Naive B cell (primary cell): Measurements from ENCODE around the gene ZNF600. TPM values are rescaled to one million over a fixed set of nuclear protein-coding genes. Genes with fewer than 3 reads are reported as not detected.

Experiments
- polyA plus RNA-seq, 6 donors: library from polyadenylated mRNA; unstranded; fragments of 300-500 nt; fragmentation: Illumina TruSeq; gene quantifications; one replicate each; pipeline ENCODE4 v1.2.3, GENCODE V29; 2021; ENCODE audit warnings: low read depth in 6 of 6

ZNF600 gene
- polyA plus RNA-seq, 6 donors from 2014 or later: 8.2 to 21.9 (median 10.6) TPM

Other genes with a start within 250 kb of the ZNF600 start
- gene ZNF701, start 216.5 kb downstream of the ZNF600 start, polyA plus RNA-seq: 10 to 100 TPM; 16.5 to 31.2 (median 18.6) TPM
- 10 to 100 TPM in 5 of 6 donors, 1 to 10 TPM in 1; 6.7 to 31.5 (median 14.8) TPM for gene ZNF83, start 148.4 kb downstream of the ZNF600 start, polyA plus RNA-seq
- 10 to 100 TPM; 14.2 to 53.5 (median 35.9) TPM for gene ZNF611, start 51.7 kb downstream of the ZNF600 start, polyA plus RNA-seq
- 10 to 100 TPM; 16.7 to 37.8 (median 19.8) TPM for gene ZNF28, start 34.8 kb upstream of the ZNF600 start, polyA plus RNA-seq
- 10 to 100 TPM; 22.0 to 44.5 (median 30.3) TPM for gene ZNF468, start 70.8 kb upstream of the ZNF600 start, polyA plus RNA-seq
- 10 to 100 TPM in 2 of 6 donors, 1 to 10 TPM in 3, not detected in 1; 4.6 to 11.7 (median 7.3) TPM for gene ZNF320, start 110.8 kb upstream of the ZNF600 start, polyA plus RNA-seq
- 1 to 10 TPM in 5 of 6 donors, not detected in 1; 1.7 to 5.2 (median 4.1) TPM for gene ZNF888, start 136.6 kb upstream of the ZNF600 start, polyA plus RNA-seq
- gene ZNF816, start 176.1 kb upstream of the ZNF600 start, polyA plus RNA-seq: 10 to 100 TPM; 12.1 to 22.9 (median 20.5) TPM
- not detected for gene ERVV-1, start 227.1 kb upstream of the ZNF600 start, polyA plus RNA-seq